Naive thymus-derived CD4-positive, alpha-beta T cell (primary cell): ENCODE data around the gene IGSF9B. TPM values are rescaled to one million over a fixed set of nuclear protein-coding genes. Genes with fewer than 3 reads are reported as not detected.

Experiments
- ATAC-seq: fragments of 150-1000 bp; cut with Tn5 transposase; 2 replicates; pipeline ENCODE4 v1.10.0; 2021; ENCODE audit warnings: mild to moderate bottlenecking, moderate library complexity
- CTCF ChIA-PET: fragments of 350-600 bp; sonication (Branson Sonifier 250); formaldehyde crosslinking; loops from one replicate; lab custom pipeline; 2021; ENCODE audit warnings: antibody characterized with exemption; lab: Charles Lee
- POLR2A ChIA-PET: fragments of 350-600 bp; sonication (Branson Sonifier 250); formaldehyde crosslinking; loops from one replicate; lab custom pipeline; 2021; ENCODE audit warnings: antibody characterized with exemption, inconsistent platforms; lab: Charles Lee
- DNase-seq, 9 donors: peaks; one replicate each; pipeline versions ENCODE4 v3.0.0 to v3.0.0-alpha.2; 2020 to 2022; ENCODE audit warnings: mixed read lengths in 1 of 9
- H3K27ac ChIP-seq: one replicate; pipeline ENCODE4 v1.7.0; 2013; ENCODE audit warnings: mild to moderate bottlenecking, low read depth, low read length, moderate library complexity
- H3K27me3 ChIP-seq, 2 donors: one replicate each; pipeline ENCODE4 v1.7.0; 2013; ENCODE audit warnings: low read length in 2 of 2, mild to moderate bottlenecking in 2 of 2, moderate library complexity in 2 of 2; ENCODE audit not compliant: control insufficient read depth in 2 of 2, insufficient read depth in 2 of 2
- H3K36me3 ChIP-seq, 3 experiments: 1 replicate in 2 of 3; 2 replicates in 1 of 3; pipeline ENCODE4 v1.7.0; 2013; ENCODE audit warnings: low read length in 3 of 3, mild to moderate bottlenecking in 3 of 3, moderate library complexity in 1 of 3; ENCODE audit not compliant: insufficient read depth in 3 of 3, control insufficient read depth in 2 of 3
- H3K4me1 ChIP-seq, 2 donors: one replicate each; pipeline ENCODE4 v1.7.0; 2013; ENCODE audit warnings: low read length in 2 of 2, mild to moderate bottlenecking in 2 of 2, moderate library complexity in 1 of 2; ENCODE audit not compliant: control insufficient read depth in 2 of 2, insufficient read depth in 2 of 2
- H3K4me3 ChIP-seq: 2 replicates; pipeline ENCODE4 v1.7.0; 2013; ENCODE audit warnings: mild to moderate bottlenecking, low read length
- H3K9me3 ChIP-seq, 3 experiments: 1 replicate in 2 of 3; 2 replicates in 1 of 3; pipeline ENCODE4 v1.7.0; 2013; ENCODE audit warnings: low read length in 3 of 3; ENCODE audit not compliant: control insufficient read depth in 2 of 3
- H3K27ac Mint-ChIP-seq, 9 donors: one replicate each; pipeline ENCODE4 v1.8.0; 2020 to 2022; ENCODE audit warnings: mixed read lengths in 9 of 9, mild to moderate bottlenecking in 8 of 9, moderate library complexity in 5 of 9, inconsistent platforms in 2 of 9
- H3K27me3 Mint-ChIP-seq, 5 donors: one replicate each; pipeline ENCODE4 v1.8.0; 2021 to 2022; ENCODE audit warnings: mixed read lengths in 5 of 5, mild to moderate bottlenecking in 1 of 5
- H3K36me3 Mint-ChIP-seq, 5 donors: one replicate each; pipeline ENCODE4 v1.8.0; 2020 to 2022; ENCODE audit warnings: mixed read lengths in 5 of 5, mild to moderate bottlenecking in 3 of 5, inconsistent platforms in 1 of 5
- H3K4me1 Mint-ChIP-seq, 7 donors: one replicate each; pipeline ENCODE4 v1.8.0; 2020 to 2022; ENCODE audit warnings: mixed read lengths in 7 of 7, mild to moderate bottlenecking in 3 of 7, inconsistent platforms in 1 of 7
- H3K4me3 Mint-ChIP-seq, 10 donors: one replicate each; pipeline ENCODE4 v1.8.0; 2020 to 2022; ENCODE audit warnings: mild to moderate bottlenecking in 10 of 10, mixed read lengths in 10 of 10, moderate library complexity in 6 of 10, inconsistent platforms in 2 of 10
- H3K9me3 Mint-ChIP-seq, 11 donors: one replicate each; pipeline ENCODE4 v1.8.0; 2020 to 2022; ENCODE audit warnings: mixed read lengths in 11 of 11, mild to moderate bottlenecking in 4 of 11, inconsistent platforms in 1 of 11, moderate library complexity in 1 of 11
- intact Hi-C, 2 donors: fragments of 100-400 bp; cut with micrococcal nuclease; formaldehyde crosslinking; loops; one replicate each; pipeline ENCODE4 v1.15.1; 2023
- polyA plus RNA-seq, 2 donors: library from polyadenylated mRNA; unstranded; fragments of 300-500 nt; fragmentation: Illumina TruSeq; gene quantifications; one replicate each; pipeline ENCODE4 v1.2.3, GENCODE V29; 2021
- total RNA-seq, 6 experiments: library from RNA in 5 of 6; stranded (reverse) in 5 of 6; gene quantifications; 1 replicate in 5 of 6; 2 replicates in 1 of 6; pipeline ENCODE4 v1.2.3 and lab custom pipeline; 2021 to 2026

The IGSF9B gene
- total and polyA plus RNA-seq, 7 experiments from 2014 or later = 1.2 to 155 (median 19.3) TPM

GRCh38 chr11:133918608-133919260 lies 38.0 kb downstream of the IGSF9B start:
- CTCF ChIA-PET = interaction anchor here (1.3 kb wide), 1 partner anchor 131 kb away, joined by 3 read pairs; no protein-coding TSS in a partner anchor
- H3K36me3 ChIP-seq = peaks cover 0 to 28% (median 0%) of the 10 kb centered on the region in 3 experiments
- no peaks in the 10 kb centered on the region for H3K27me3 ChIP-seq
- no peaks in the 10 kb centered on the region for H3K4me1 ChIP-seq
- ATAC-seq (peak; percentile 10), DNase-seq (no peak)
- no peaks in the 10 kb centered on the region for H3K9me3 ChIP-seq
- H3K4me1 Mint-ChIP-seq = peaks cover 0 to 11% (median 4%) of the 10 kb centered on the region in 7 donors
- H3K27ac ChIP-seq = no peak overlapping the region
- H3K9me3 Mint-ChIP-seq = no peaks in the 10 kb centered on the region
- no peak overlapping the region for H3K4me3 ChIP-seq
- H3K36me3 Mint-ChIP-seq = peaks cover 5 to 32% (median 10%) of the 10 kb centered on the region in 5 donors
- H3K27me3 Mint-ChIP-seq = peaks cover 0 to 4% (median 0%) of the 10 kb centered on the region in 5 donors
- peak overlapping the region in 9 of 10 donors; percentile 53 to 80 (median 76) for H3K4me3 Mint-ChIP-seq
- intact Hi-C loops = no loop called here
- POLR2A ChIA-PET = no interaction called here
- peak overlapping the region in 2 of 9 donors; percentile 23 to 88 for H3K27ac Mint-ChIP-seq

GRCh38 chr11:133917921-133918607 lies 38.7 kb downstream of the IGSF9B start:
- Histone ChIP-seq H3K27ac (no peak overlapping the region), H3K27me3 (no peaks in the 10 kb centered on the region), H3K9me3 (no peaks in the 10 kb centered on the region), H3K4me3 (no peak overlapping the region), H3K4me1 (no peaks in the 10 kb centered on the region), H3K36me3 (peaks cover 0 to 24% (median 0%) of the 10 kb centered on the region in 3 experiments)
- peaks cover 0 to 11% (median 4%) of the 10 kb centered on the region in 7 donors for H3K4me1 Mint-ChIP-seq
- H3K27ac Mint-ChIP-seq = no peak overlapping the region
- DNase-seq (peak in 1 of 9 donors; percentile 19), ATAC-seq (no peak)
- H3K4me3 Mint-ChIP-seq = peak overlapping the region in 9 of 10 donors; percentile 23 to 80 (median 60)
- H3K36me3 Mint-ChIP-seq = peaks cover 5 to 33% (median 10%) of the 10 kb centered on the region in 5 donors
- H3K27me3 Mint-ChIP-seq = peaks cover 0 to 4% (median 0%) of the 10 kb centered on the region in 5 donors
- POLR2A ChIA-PET = no interaction called here
- intact Hi-C loops = no loop called here
- H3K9me3 Mint-ChIP-seq = no peaks in the 10 kb centered on the region
- CTCF ChIA-PET = interaction anchor here (1.3 kb wide), 1 partner anchor 132 kb away, joined by 3 read pairs; no protein-coding TSS in a partner anchor

- no peak overlapping the region for H3K4me3 Mint-ChIP-seq
- ATAC-seq = no peak
- Histone ChIP-seq H3K36me3 (peaks cover 0 to 33% (median 2%) of the 10 kb centered on the region in 3 experiments), H3K27ac (no peak overlapping the region), H3K4me3 (no peak overlapping the region), H3K9me3 (no peaks in the 10 kb centered on the region), H3K4me1 (no peaks in the 10 kb centered on the region), H3K27me3 (no peaks in the 10 kb centered on the region)
- no peak overlapping the region for H3K27ac Mint-ChIP-seq
- H3K4me1 Mint-ChIP-seq = peaks cover 0 to 11% (median 4%) of the 10 kb centered on the region in 7 donors
- H3K36me3 Mint-ChIP-seq = peaks cover 5 to 33% (median 5%) of the 10 kb centered on the region in 5 donors
- peaks cover 0 to 4% (median 0%) of the 10 kb centered on the region in 5 donors for H3K27me3 Mint-ChIP-seq
- intact Hi-C loops = no loop called here
- no peaks in the 10 kb centered on the region for H3K9me3 Mint-ChIP-seq
- POLR2A ChIA-PET = no interaction called here
- CTCF ChIA-PET = interaction anchor here (1.1 to 1.9 kb wide), 2 partner anchors 9 to 11 kb away, joined by 3 to 10 read pairs; no protein-coding TSS in a partner anchor
- DNase-seq = no peak
Measured at GRCh38 chr11:133916784-133917440, 39.9 kb downstream of the IGSF9B start.

- Mint-ChIP-seq H3K4me1 (peaks cover 0 to 5% (median 2%) of the 10 kb centered on the region in 7 donors), H3K9me3 (no peaks in the 10 kb centered on the region), H3K27me3 (peaks cover 0 to 2% (median 0%) of the 10 kb centered on the region in 5 donors), H3K4me3 (no peak overlapping the region), H3K36me3 (peaks cover 0 to 49% (median 15%) of the 10 kb centered on the region in 5 donors), H3K27ac (no peak overlapping the region)
- Histone ChIP-seq H3K9me3 (no peaks in the 10 kb centered on the region), H3K4me3 (no peak overlapping the region), H3K4me1 (no peaks in the 10 kb centered on the region), H3K27me3 (no peaks in the 10 kb centered on the region), H3K36me3 (peaks cover 0 to 48% (median 2%) of the 10 kb centered on the region in 3 experiments), H3K27ac (no peak overlapping the region)
- ChIA-PET CTCF (no interaction called here), POLR2A (no interaction called here)
- ATAC-seq (no peak), DNase-seq (no peak)
- intact Hi-C loops = no loop called here
Measured at GRCh38 chr11:133913761-133914160, 43.0 kb downstream of the IGSF9B start.

- peaks cover 2 to 49% (median 20%) of the 10 kb centered on the region in 5 donors for H3K36me3 Mint-ChIP-seq
Measured at GRCh38 chr11:133911171-133911570, 45.6 kb downstream of the IGSF9B start.

GRCh38 chr11:133910101-133910500 lies 46.7 kb downstream of the IGSF9B start:
- Histone ChIP-seq H3K9me3 (no peaks in the 10 kb centered on the region), H3K36me3 (peaks cover 0 to 64% (median 2%) of the 10 kb centered on the region in 3 experiments), H3K4me1 (no peaks in the 10 kb centered on the region), H3K27ac (no peak overlapping the region), H3K4me3 (no peak overlapping the region), H3K27me3 (no peaks in the 10 kb centered on the region)
- Mint-ChIP-seq H3K27me3 (no peaks in the 10 kb centered on the region), H3K4me1 (peaks cover 0 to 2% (median 0%) of the 10 kb centered on the region in 7 donors), H3K9me3 (no peaks in the 10 kb centered on the region), H3K27ac (peak overlapping the region in 2 of 9 donors; percentile 10 to 47), H3K4me3 (peak overlapping the region in 1 of 10 donors; percentile 10), H3K36me3 (peaks cover 3 to 45% (median 22%) of the 10 kb centered on the region in 5 donors)
- ATAC-seq = no peak
- DNase-seq = no peak
- ChIA-PET CTCF (interaction anchor here (0.7 kb wide), 1 partner anchor 141 kb away, joined by 3 read pairs; no protein-coding TSS in a partner anchor), POLR2A (no interaction called here)
- intact Hi-C loops = no loop called here

More at GRCh38 chr11:133911171-133911570, 45.6 kb downstream of the IGSF9B start:
- Mint-ChIP-seq H3K27ac (no peak overlapping the region), H3K4me3 (no peak overlapping the region), H3K27me3 (no peaks in the 10 kb centered on the region), H3K4me1 (peaks cover 0 to 3% (median 0%) of the 10 kb centered on the region in 7 donors), H3K9me3 (no peaks in the 10 kb centered on the region)
- ATAC-seq = peak; percentile 36
- Histone ChIP-seq H3K27ac (no peak overlapping the region), H3K27me3 (no peaks in the 10 kb centered on the region), H3K9me3 (no peaks in the 10 kb centered on the region), H3K4me3 (no peak overlapping the region), H3K36me3 (peaks cover 0 to 64% (median 2%) of the 10 kb centered on the region in 3 experiments), H3K4me1 (no peaks in the 10 kb centered on the region)
- ChIA-PET CTCF (no interaction called here), POLR2A (no interaction called here)
- intact Hi-C loops = no loop called here
- DNase-seq = no peak
